WTC11 (cell line): ENCODE measurements around the gene CTNND2. TPM values are rescaled to one million over a fixed set of nuclear protein-coding genes. Genes with fewer than 3 reads are reported as not detected.
A peak's percentile ranks its signal among the peaks of the same experiment; 100 is the strongest.

ENCODE experiments used
- ATAC-seq: fragments of 200-7000 bp; cut with Tn5 transposase; 2 replicates; pipeline ENCODE4 v1.10.0; 2021; ENCODE audit warnings: mild to moderate bottlenecking, moderate library complexity
- CTCF ChIA-PET: fragments of 300-600 bp; sonication (Branson Sonifier 250); formaldehyde crosslinking; loops from one replicate; lab custom pipeline; 2021; ENCODE audit warnings: antibody characterized with exemption; lab: Charles Lee
- POLR2A ChIA-PET: fragments of 350-600 bp; sonication (Branson Sonifier 250); formaldehyde crosslinking; loops from one replicate; lab custom pipeline; 2021; ENCODE audit warnings: antibody characterized with exemption; lab: Charles Lee
- DNase-seq: peaks from one replicate; pipeline ENCODE4 v3.0.0; 2021; ENCODE audit warnings: low spot score
- H3K27ac Mint-ChIP-seq: 2 replicates; pipeline ENCODE4 v1.8.0; 2021; ENCODE audit warnings: mixed read lengths
- H3K27me3 Mint-ChIP-seq: 2 replicates; pipeline ENCODE4 v1.8.0; 2021; ENCODE audit warnings: low read depth, mild to moderate bottlenecking, moderate library complexity, mixed read lengths
- H3K36me3 Mint-ChIP-seq: 2 replicates; pipeline ENCODE4 v1.8.0; 2021; ENCODE audit warnings: mixed read lengths
- H3K4me1 Mint-ChIP-seq: 2 replicates; pipeline ENCODE4 v1.8.0; 2022; ENCODE audit warnings: mixed read lengths
- H3K4me3 Mint-ChIP-seq: 2 replicates; pipeline ENCODE4 v1.8.0; 2021; ENCODE audit warnings: mild to moderate bottlenecking, moderate library complexity, mixed read lengths
- H3K9me3 Mint-ChIP-seq: 2 replicates; pipeline ENCODE4 v1.8.0; 2021; ENCODE audit warnings: mixed read lengths
- CREM ChIP-seq: sonication (generic); formaldehyde crosslinking; IDR thresholded peaks from 2 replicates; pipeline ENCODE4 v1.8.1; 2022; ENCODE audit warnings: mild to moderate bottlenecking, missing genetic modification reagents, moderate library complexity
- E2F5 ChIP-seq: sonication (generic); formaldehyde crosslinking; IDR thresholded peaks from 2 replicates; pipeline ENCODE4 v1.8.1; 2022; ENCODE audit warnings: mild to moderate bottlenecking, moderate library complexity, missing genetic modification reagents
- GRHL2 ChIP-seq: fragments of 250-450 bp; sonication (Bioruptor Pico); IDR thresholded peaks from 2 replicates; pipeline ENCODE4 v1.8.0; 2022; ENCODE audit warnings: mild to moderate bottlenecking, moderate library complexity; ENCODE audit not compliant: insufficient replicate concordance, severe bottlenecking
- HMGXB4 ChIP-seq: sonication (generic); formaldehyde crosslinking; IDR thresholded peaks from 2 replicates; pipeline ENCODE4 v1.8.1; 2023; ENCODE audit warnings: mild to moderate bottlenecking, moderate library complexity, missing genetic modification reagents
- IRF1 ChIP-seq: sonication (generic); formaldehyde crosslinking; IDR thresholded peaks from 2 replicates; pipeline ENCODE4 v1.8.0; 2023; ENCODE audit warnings: missing genetic modification reagents
- JUN ChIP-seq: sonication (generic); formaldehyde crosslinking; IDR thresholded peaks from 2 replicates; pipeline ENCODE4 v1.8.0; 2023; ENCODE audit warnings: mild to moderate bottlenecking, missing genetic modification reagents
- MYBL2 ChIP-seq: sonication (generic); formaldehyde crosslinking; IDR thresholded peaks from 2 replicates; pipeline ENCODE4 v1.8.1; 2023; ENCODE audit warnings: mild to moderate bottlenecking, moderate library complexity, missing genetic modification reagents
- NR1H2 ChIP-seq: sonication (generic); formaldehyde crosslinking; IDR thresholded peaks from 2 replicates; pipeline ENCODE4 v1.9.0; 2021; ENCODE audit warnings: mild to moderate bottlenecking, moderate library complexity, missing genetic modification reagents
- RORB ChIP-seq: fragments of 250-450 bp; sonication (Bioruptor Pico); IDR thresholded peaks from 2 replicates; pipeline ENCODE4 v1.9.0; 2021; ENCODE audit warnings: mild to moderate bottlenecking
- SMAD3 ChIP-seq: sonication (generic); formaldehyde crosslinking; IDR thresholded peaks from 2 replicates; pipeline ENCODE4 v1.8.0; 2022; ENCODE audit warnings: missing genetic modification reagents, mild to moderate bottlenecking, borderline replicate concordance
- TEAD4 ChIP-seq: sonication (generic); formaldehyde crosslinking; IDR thresholded peaks from 2 replicates; pipeline ENCODE4 v1.8.0; 2022; ENCODE audit warnings: mild to moderate bottlenecking, missing genetic modification reagents
- ZBTB43 ChIP-seq: sonication (generic); formaldehyde crosslinking; IDR thresholded peaks from 2 replicates; pipeline ENCODE4 v1.8.1; 2023; ENCODE audit warnings: mild to moderate bottlenecking, missing genetic modification reagents
- ZNF219 ChIP-seq: sonication (generic); formaldehyde crosslinking; IDR thresholded peaks from 2 replicates; pipeline ENCODE4 v1.8.0; 2023; ENCODE audit warnings: missing genetic modification reagents, mild to moderate bottlenecking, borderline replicate concordance
- ZNF263 ChIP-seq: sonication (generic); formaldehyde crosslinking; IDR thresholded peaks from 2 replicates; pipeline ENCODE4 v1.8.1; 2022; ENCODE audit warnings: low read depth, mild to moderate bottlenecking, moderate library complexity, missing genetic modification reagents
- total RNA-seq: library from RNA; stranded (reverse); gene quantifications from 3 replicates; pipeline ENCODE4 v1.2.3, GENCODE V29; 2021
- TF ChIP-seq, protein P1 (sequence below): sonication (generic); formaldehyde crosslinking; IDR thresholded peaks from 2 replicates; pipeline ENCODE4 v1.8.1; 2022; ENCODE audit warnings: missing genetic modification reagents, borderline replicate concordance
- TF ChIP-seq, protein P2 (sequence below): fragments of 250-450 bp; sonication (Bioruptor Pico); conservative IDR thresholded peaks from 2 replicates; pipeline ENCODE4 v1.9.0; 2021; ENCODE audit warnings: mild to moderate bottlenecking

The CTNND2 gene
- total RNA-seq, 1 experiment from 2014 or later = 11.9 TPM

DNA sequence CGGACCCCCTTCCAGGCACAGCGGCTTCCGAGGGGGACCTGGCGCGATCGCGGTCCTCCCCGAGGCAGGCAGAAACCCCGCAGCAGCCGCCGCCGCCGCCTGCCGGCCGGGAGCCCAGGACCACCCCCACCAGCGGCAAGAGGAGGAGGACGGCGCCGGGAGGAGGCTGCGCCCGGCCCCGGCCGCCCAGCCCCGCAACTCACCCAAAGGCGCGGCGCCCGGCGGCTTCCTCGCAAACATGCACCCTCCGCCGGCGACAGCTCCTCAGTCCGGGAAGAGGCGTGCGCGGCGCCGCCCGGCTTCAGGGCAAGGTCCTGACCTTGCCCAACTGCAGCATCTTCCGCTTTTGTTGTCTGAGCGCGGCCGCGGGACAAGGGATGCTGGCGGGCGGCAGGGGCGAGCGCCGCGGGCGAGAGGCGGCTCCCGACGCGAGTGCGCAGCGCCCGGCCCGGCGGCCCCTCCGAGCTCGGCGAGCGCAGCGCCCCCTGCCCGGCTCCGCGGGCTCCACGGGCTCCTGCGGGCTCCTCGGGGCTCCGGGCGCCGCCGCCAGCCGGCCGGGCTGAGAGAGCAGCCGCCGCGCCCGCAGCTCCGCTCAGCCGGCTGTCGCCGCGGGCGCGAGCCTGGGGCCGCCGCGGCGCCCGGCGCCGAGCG, 507 bp downstream of the CTNND2 start:
- H3K9me3 Mint-ChIP-seq = no peaks in the 10 kb centered on the region
- peaks cover 30% of the 10 kb centered on the region for H3K4me1 Mint-ChIP-seq
- POLR2A ChIA-PET = no interaction called here
- TF ChIP-seq CREM (peak; percentile 60; the same call in 1 of the 2 replicates), MYBL2 (CRISPR knock-in tag) (0 out of 2 replicates have a peak, but pooled peaks have one; percentile 30), E2F5 (CRISPR knock-in tag) (0 out of 2 replicates have a peak, but pooled peaks have one; percentile 26), HMGXB4 (CRISPR knock-in tag) (peak; percentile 88), GRHL2 (no peak), IRF1 (no peak), ZNF263 (peak; percentile 92), RORB (CRISPR knock-in tag) (no peak), JUN (CRISPR knock-in tag) (no peak), SMAD3 (CRISPR knock-in tag) (no peak), ZNF219 (CRISPR knock-in tag) (no peak), NR1H2 (CRISPR knock-in tag) (no peak)
- TF ChIP-seq, protein P1, sequence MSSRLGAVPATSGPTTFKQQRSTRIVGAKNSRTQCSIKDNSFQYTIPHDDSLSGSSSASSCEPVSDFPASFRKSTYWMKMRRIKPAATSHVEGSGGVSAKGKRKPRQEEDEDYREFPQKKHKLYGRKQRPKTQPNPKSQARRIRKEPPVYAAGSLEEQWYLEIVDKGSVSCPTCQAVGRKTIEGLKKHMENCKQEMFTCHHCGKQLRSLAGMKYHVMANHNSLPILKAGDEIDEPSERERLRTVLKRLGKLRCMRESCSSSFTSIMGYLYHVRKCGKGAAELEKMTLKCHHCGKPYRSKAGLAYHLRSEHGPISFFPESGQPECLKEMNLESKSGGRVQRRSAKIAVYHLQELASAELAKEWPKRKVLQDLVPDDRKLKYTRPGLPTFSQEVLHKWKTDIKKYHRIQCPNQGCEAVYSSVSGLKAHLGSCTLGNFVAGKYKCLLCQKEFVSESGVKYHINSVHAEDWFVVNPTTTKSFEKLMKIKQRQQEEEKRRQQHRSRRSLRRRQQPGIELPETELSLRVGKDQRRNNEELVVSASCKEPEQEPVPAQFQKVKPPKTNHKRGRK = no peak
- TF ChIP-seq, protein P2, sequence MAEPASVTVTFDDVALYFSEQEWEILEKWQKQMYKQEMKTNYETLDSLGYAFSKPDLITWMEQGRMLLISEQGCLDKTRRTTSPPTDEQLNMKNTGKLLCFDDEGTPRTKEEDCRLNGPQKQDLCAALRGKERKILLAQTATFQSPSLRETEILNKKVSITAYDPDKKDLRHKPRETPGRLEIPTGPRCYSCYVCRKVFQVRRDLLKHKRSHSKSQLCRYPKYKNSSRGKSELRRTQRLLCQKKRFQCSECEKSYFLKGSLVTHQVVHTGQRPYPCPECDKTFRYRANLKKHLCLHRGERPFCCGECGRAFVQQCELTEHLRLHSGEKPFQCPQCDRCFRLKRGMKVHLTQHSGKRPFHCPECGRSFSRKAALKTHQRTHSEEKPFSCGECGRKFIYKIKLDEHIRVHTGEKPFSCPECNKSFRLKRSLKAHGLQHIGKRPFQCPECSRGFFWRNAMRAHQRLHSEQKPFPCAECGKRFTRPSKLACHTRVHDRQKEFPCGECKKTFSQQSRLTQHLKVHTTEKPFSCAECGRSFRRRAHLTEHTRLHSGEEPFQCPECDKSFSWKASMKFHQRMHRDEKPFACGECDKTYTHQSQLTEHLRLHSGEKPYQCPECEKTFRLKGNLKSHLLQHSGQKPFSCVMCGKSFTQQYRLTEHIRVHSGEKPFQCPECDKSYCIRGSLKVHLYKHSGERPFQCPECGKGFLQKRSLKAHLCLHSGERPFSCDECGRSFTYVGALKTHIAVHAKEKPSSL (CRISPR knock-in tag) = no peak
- H3K27me3 Mint-ChIP-seq = peaks cover 44% of the 10 kb centered on the region
- DNase-seq = peak; percentile 61
- no peak overlapping the region for H3K27ac Mint-ChIP-seq
- peak; percentile 59 for ATAC-seq
- CTCF ChIA-PET = interaction anchor here (0.6 to 1.6 kb wide), 7 partner anchors 11 to 184 kb away, joined by 3 to 6 read pairs (median 4); no protein-coding TSS in a partner anchor
- peak overlapping the region; percentile 74 for H3K4me3 Mint-ChIP-seq
- no peaks in the 10 kb centered on the region for H3K36me3 Mint-ChIP-seq

GRCh38 chr5:11903121-11903613, 1.1 kb downstream of the CTNND2 start:
- Mint-ChIP-seq H3K4me3 (peak overlapping the region; percentile 74), H3K4me1 (peaks cover 30% of the 10 kb centered on the region), H3K9me3 (no peaks in the 10 kb centered on the region), H3K27me3 (peaks cover 44% of the 10 kb centered on the region), H3K27ac (no peak overlapping the region), H3K36me3 (no peaks in the 10 kb centered on the region)
- ATAC-seq = 0 out of 2 replicates have a peak, but pooled peaks have one; percentile 0
- ChIA-PET CTCF (interaction anchor here (0.6 to 1.5 kb wide), 4 partner anchors 12 to 183 kb away, joined by 3 to 6 read pairs (median 4); no protein-coding TSS in a partner anchor), POLR2A (no interaction called here)
- TF ChIP-seq TEAD4 (CRISPR knock-in tag) = no peak
- TF ChIP-seq ZBTB43 = 0 out of 2 replicates have a peak, but pooled peaks have one; percentile 28
- peak; percentile 24 for DNase-seq
